SK-N-MC (cell line): Measurements from ENCODE around the gene CIZ1.

ENCODE experiments used
- EZH2 ChIP-seq: fragments of 200-600 bp; sonication (generic); IDR thresholded peaks from one replicate; pipeline ENCODE4 v1.6.1; 2017; ENCODE audit warnings: antibody characterized with exemption
- FOXP2 ChIP-seq: optimal IDR thresholded peaks from 2 replicates; pipeline ENCODE3; 2011; ENCODE audit warnings: mild to moderate bottlenecking, moderate library complexity; ENCODE audit not compliant: insufficient read depth; ENCODE audit errors: extremely low read length, control extremely low read depth
- POLR2AphosphoS5 ChIP-seq: IDR thresholded peaks from 2 replicates; pipeline ENCODE4 v1.6.1; 2012; ENCODE audit warnings: mild to moderate bottlenecking, low read depth, low read length, borderline replicate concordance

GRCh38 chr9:128206484-128206883, 15.1 kb upstream of the CIZ1 start:
- TF ChIP-seq EZH2 (no peak), POLR2AphosphoS5 (no peak), FOXP2 (no peak)
